A549 treated with RU486 at 1 μM for 4 hours (cell line): Measurements from ENCODE around the gene RNH1. TPM values are rescaled to one million over a fixed set of nuclear protein-coding genes. Genes with fewer than 3 reads are reported as not detected.

Experiments
- total RNA-seq: library from RNA; stranded (reverse); fragments of 200-300 nt; extraction: Qiagen RNA extraction; gene quantifications from 5 replicates; pipeline ENCODE4 v1.2.3, GENCODE V29; 2022; ENCODE audit warnings: low read depth

The RNH1 gene
- total RNA-seq = 119 to 170 TPM (median 165 TPM) in 5 replicates

GRCh38 chr11:506995-507726 is at the start of gene RNH1:
Gene RNH1, minus strand, starts transcription at chr11:507242. Its CDS starts 5,080 bp downstream, at chr11:502162.

DNA sequence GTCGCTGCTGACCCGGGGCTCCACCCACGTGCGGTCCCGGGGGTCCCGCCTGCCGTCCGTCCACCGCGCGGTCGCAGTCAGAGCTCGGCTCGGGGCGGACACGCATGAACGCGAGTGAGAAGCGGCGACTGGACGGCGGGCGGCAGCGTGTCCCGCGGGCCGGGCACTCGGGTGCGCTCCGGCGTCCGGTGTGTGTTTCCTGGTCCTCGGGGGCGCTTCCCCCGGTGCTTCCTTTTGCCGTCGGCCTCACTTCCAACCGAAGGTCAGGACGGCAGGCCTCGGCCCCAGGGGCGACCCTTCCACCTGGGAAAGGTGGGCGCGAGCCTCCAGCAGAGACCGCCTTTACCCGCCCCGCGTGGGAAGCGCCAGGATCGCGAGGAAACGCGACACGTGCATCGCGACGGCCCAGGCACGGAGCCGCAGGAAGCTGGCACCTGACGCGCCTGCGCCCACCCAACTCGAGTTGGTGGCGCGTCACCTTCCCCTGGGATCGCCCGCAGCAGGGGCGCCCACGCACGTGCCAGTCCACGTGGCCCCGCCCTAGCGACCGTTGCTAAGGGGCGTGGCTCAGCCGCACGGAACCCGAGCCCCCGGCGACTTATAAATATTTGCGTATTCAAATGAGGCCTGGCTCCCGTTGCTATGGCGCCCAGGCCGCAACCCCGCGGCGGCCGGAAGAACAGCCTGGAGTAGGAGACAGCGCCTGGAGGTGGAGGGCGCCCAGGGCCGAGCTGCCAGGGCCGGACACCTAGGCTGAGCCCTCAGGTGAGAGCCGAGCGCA is 30.0 kb upstream of the RNH1 start, which contains the start of gene LRRC56:
Gene LRRC56 (plus strand): TSS at position 687 of the 781 bp plus-strand sequence. CDS start 3,158 bp downstream, outside the sequence.

GRCh38 chr11:535519-536454 is 28.7 kb upstream of the RNH1 start, which contains the start of gene HRAS:
Gene HRAS, minus strand, starts transcription at chr11:535576.

DNA sequence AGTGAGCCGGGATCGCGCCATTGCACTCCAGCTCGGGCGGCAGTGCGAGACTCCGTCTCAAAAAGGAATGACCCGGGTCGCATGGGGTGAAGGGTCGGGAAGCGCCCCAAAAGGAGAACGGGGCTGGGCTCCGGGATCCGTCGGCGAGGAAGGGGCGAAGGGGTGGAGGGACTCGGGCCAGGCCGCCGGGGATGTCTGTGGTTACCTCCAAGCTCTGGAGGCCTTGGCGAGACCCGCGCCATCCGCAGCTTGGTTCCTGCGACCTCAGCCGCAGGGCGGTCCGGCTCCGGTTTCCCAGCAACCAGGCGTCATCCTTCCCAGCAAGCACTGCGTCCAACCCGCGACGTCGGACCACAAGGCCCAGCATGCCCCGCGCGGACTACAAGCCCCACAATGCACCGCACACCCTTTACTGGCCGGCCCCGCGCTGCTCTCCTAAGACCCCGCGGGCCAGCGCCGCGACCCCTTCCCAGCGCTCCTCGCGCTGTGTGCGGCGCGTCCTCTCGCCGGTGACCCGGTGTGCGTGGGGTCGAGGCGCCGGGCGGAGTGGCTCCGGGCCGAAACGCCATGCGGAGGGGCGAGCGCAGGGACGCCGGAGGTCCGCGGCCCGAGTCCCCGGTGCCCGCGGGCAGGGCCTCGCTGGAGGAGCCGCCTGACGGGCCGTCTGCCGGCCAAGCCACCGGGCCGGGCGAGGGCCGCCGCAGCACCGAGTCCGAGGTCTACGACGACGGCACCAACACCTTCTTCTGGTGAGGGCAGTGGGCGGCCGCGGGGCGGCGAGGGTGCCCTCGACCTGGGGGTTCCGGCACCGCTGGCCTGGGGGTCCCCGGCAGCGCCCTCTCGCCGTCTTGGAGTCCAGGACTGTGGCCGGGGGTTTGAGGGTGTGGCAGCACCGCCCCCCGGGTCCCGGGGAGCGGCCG is 56.9 kb downstream of the RNH1 start, which contains the start of gene PTDSS2:
Gene PTDSS2 (plus strand): TSS at position 391 of the 920 bp plus-strand sequence. CDS start 177 bp downstream, at position 568.

Other genes starting within 250 kb of the RNH1 start
- 0.08 TPM in 1 of 5 replicates, not detected in the others for gene NLRP6, start 228.8 kb downstream of the RNH1 start, total RNA-seq
- 6.4 to 11.8 TPM (median 10.0 TPM) in 5 replicates for gene PGGHG, start 218.1 kb downstream of the RNH1 start, total RNA-seq
- not detected in 5 replicates for gene IFITM5, start 207.7 kb downstream of the RNH1 start, total RNA-seq
- 56.4 to 65.7 TPM (median 61.5 TPM) in 5 replicates for gene IFITM2, start 199.4 kb downstream of the RNH1 start, total RNA-seq
- 0.25 to 0.75 TPM (median 0.49 TPM) in 5 replicates for gene IFITM1, start 193.2 kb downstream of the RNH1 start, total RNA-seq
- 20.4 to 36.3 TPM (median 31.6 TPM) in 5 replicates for gene IFITM3, start 186.4 kb downstream of the RNH1 start, total RNA-seq
- gene B4GALNT4, start 137.7 kb downstream of the RNH1 start, total RNA-seq = 11.0 to 22.7 TPM (median 15.6 TPM) in 5 replicates
- 26.4 to 39.8 TPM (median 36.5 TPM) in 5 replicates for gene PKP3, start 113.0 kb downstream of the RNH1 start, total RNA-seq
- 59.9 to 95.2 TPM (median 84.4 TPM) in 5 replicates for gene SIGIRR, start 92.2 kb downstream of the RNH1 start, total RNA-seq
- 0.61 to 1.6 TPM (median 1.2 TPM) in 5 replicates for gene ANO9, start 65.2 kb downstream of the RNH1 start, total RNA-seq
- gene PTDSS2, start 57.0 kb downstream of the RNH1 start, total RNA-seq = 31.4 to 49.0 TPM (median 44.3 TPM) in 5 replicates
- 93.4 to 148 TPM (median 142 TPM) in 5 replicates for gene HRAS, start 28.3 kb upstream of the RNH1 start, total RNA-seq
- gene LRRC56, start 30.3 kb upstream of the RNH1 start, total RNA-seq = 0.45 to 0.96 TPM (median 0.67 TPM) in 5 replicates
- 1.5 to 2.9 TPM (median 2.8 TPM) in 5 replicates for gene LMNTD2, start 53.5 kb upstream of the RNH1 start, total RNA-seq
- 28.9 to 39.7 TPM (median 35.6 TPM) in 5 replicates for gene RASSF7, start 53.7 kb upstream of the RNH1 start, total RNA-seq
- gene PHRF1, start 69.2 kb upstream of the RNH1 start, total RNA-seq = 25.5 to 37.0 TPM (median 33.9 TPM) in 5 replicates
- 4.0 to 8.0 TPM (median 6.0 TPM) in 5 replicates for gene IRF7, start 108.7 kb upstream of the RNH1 start, total RNA-seq
- gene CDHR5, start 117.7 kb upstream of the RNH1 start, total RNA-seq = 0.05 to 0.14 TPM in 2 of 5 replicates, not detected in the others
- gene SCT, start 119.9 kb upstream of the RNH1 start, total RNA-seq = not detected in 5 replicates
- 0.10 to 0.45 TPM (median 0.22 TPM) in 5 replicates for gene DRD4, start 130.0 kb upstream of the RNH1 start, total RNA-seq
- 26.8 to 38.2 TPM (median 36.6 TPM) in 5 replicates for gene DEAF1, start 188.0 kb upstream of the RNH1 start, total RNA-seq
- 9.1 to 10.8 TPM (median 10.0 TPM) in 5 replicates for gene TMEM80, start 188.6 kb upstream of the RNH1 start, total RNA-seq
- gene EPS8L2, start 199.0 kb upstream of the RNH1 start, total RNA-seq = 72.5 to 125 TPM (median 110 TPM) in 5 replicates
- gene TALDO1, start 240.2 kb upstream of the RNH1 start, total RNA-seq = 399 to 462 TPM (median 422 TPM) in 5 replicates